Ascending aorta (tissue), 2 donors: ENCODE data around the gene SLTM. TPM values are rescaled to one million over a fixed set of nuclear protein-coding genes. Genes with fewer than 3 reads are reported as not detected.

Experiments
- DNase-seq, 2 donors: peaks; one replicate each; pipeline ENCODE4 v3.0.0-alpha.2; 2019; ENCODE audit warnings: low spot score in 2 of 2
- H3K27ac ChIP-seq, 2 donors: fragments of 200-600 bp; sonication (generic); one replicate each; pipeline ENCODE4 v1.5.1; 2016 to 2017; ENCODE audit warnings: mild to moderate bottlenecking in 1 of 2
- H3K27me3 ChIP-seq: fragments of 200-600 bp; sonication (generic); one replicate; pipeline ENCODE4 v1.5.1; 2017
- H3K36me3 ChIP-seq, 2 donors: fragments of 200-600 bp; sonication (generic); one replicate each; pipeline ENCODE4 v1.5.1; 2016
- H3K4me1 ChIP-seq, 2 donors: fragments of 200-600 bp; sonication (generic); one replicate each; pipeline ENCODE4 v1.5.1; 2016 to 2017; ENCODE audit warnings: mild to moderate bottlenecking in 1 of 2
- H3K4me3 ChIP-seq, 2 donors: fragments of 200-600 bp; sonication (generic); one replicate each; pipeline ENCODE4 v1.5.1; 2016 to 2017; ENCODE audit warnings: mild to moderate bottlenecking in 1 of 2
- H3K9me3 ChIP-seq, 2 donors: fragments of 200-600 bp; sonication (generic); one replicate each; pipeline ENCODE4 v1.5.1; 2016
- intact Hi-C: fragments of 100-400 bp; cut with DNase I; formaldehyde crosslinking; loops from one replicate; pipeline ENCODE4 v1.15.1; 2023
- total RNA-seq: library from RNA; depleted of rRNA; stranded (reverse); fragments of >200 nt; gene quantifications from one replicate; pipeline ENCODE4 v1.1.0, GENCODE V29; 2016
- TF ChIP-seq, protein P1 (sequence below), 3 experiments: fragments of 200-600 bp in 2 of 3; fragments of 450-650 bp in 1 of 3; sonication (generic) in 2 of 3; IDR thresholded peaks; one replicate each; pipeline ENCODE4 v1.5.1; 2016 to 2019; ENCODE audit warnings: antibody characterized with exemption in 3 of 3, mild to moderate bottlenecking in 1 of 3, moderate library complexity in 1 of 3

Gene SLTM
- total RNA-seq, 1 donor from 2014 or later: 109 TPM

- H3K4me1 ChIP-seq: no peaks in the 10 kb centered on the region
- H3K9me3 ChIP-seq: no peaks in the 10 kb centered on the region
- H3K27ac ChIP-seq: no peak overlapping the region
- intact Hi-C loops: no loop called here
- TF ChIP-seq, protein P1, sequence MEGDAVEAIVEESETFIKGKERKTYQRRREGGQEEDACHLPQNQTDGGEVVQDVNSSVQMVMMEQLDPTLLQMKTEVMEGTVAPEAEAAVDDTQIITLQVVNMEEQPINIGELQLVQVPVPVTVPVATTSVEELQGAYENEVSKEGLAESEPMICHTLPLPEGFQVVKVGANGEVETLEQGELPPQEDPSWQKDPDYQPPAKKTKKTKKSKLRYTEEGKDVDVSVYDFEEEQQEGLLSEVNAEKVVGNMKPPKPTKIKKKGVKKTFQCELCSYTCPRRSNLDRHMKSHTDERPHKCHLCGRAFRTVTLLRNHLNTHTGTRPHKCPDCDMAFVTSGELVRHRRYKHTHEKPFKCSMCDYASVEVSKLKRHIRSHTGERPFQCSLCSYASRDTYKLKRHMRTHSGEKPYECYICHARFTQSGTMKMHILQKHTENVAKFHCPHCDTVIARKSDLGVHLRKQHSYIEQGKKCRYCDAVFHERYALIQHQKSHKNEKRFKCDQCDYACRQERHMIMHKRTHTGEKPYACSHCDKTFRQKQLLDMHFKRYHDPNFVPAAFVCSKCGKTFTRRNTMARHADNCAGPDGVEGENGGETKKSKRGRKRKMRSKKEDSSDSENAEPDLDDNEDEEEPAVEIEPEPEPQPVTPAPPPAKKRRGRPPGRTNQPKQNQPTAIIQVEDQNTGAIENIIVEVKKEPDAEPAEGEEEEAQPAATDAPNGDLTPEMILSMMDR (IDR thresholded peaks at IDR 0.05): no peak
- no peak for DNase-seq
- H3K36me3 ChIP-seq: peaks cover 68 to 78% of the 10 kb centered on the region in 2 donors
- H3K4me3 ChIP-seq: no peak overlapping the region
- H3K27me3 ChIP-seq: no peaks in the 10 kb centered on the region
These were observed 53.2 kb downstream of the SLTM start for GRCh38 chr15:58880320-58880719.

GRCh38 chr15:58877999-58878825, 55.3 kb downstream of the SLTM start:
- DNase-seq: no peak
- TF ChIP-seq, protein P1 (IDR thresholded peaks at IDR 0.05): no peak
- Histone ChIP-seq H3K27ac (no peak overlapping the region), H3K4me1 (no peaks in the 10 kb centered on the region), H3K36me3 (peaks cover 47 to 58% of the 10 kb centered on the region in 2 donors), H3K4me3 (no peak overlapping the region), H3K27me3 (no peaks in the 10 kb centered on the region), H3K9me3 (no peaks in the 10 kb centered on the region)
- intact Hi-C loops: no loop called here

GRCh38 chr15:58876306-58877106, 57.0 kb downstream of the SLTM start:
- no peak overlapping the region for H3K27ac ChIP-seq
- TF ChIP-seq, protein P1 (IDR thresholded peaks at IDR 0.05): no peak
- no peak for DNase-seq
- peaks cover 35 to 42% of the 10 kb centered on the region in 2 donors for H3K36me3 ChIP-seq
- H3K4me1 ChIP-seq: no peaks in the 10 kb centered on the region
- intact Hi-C loops: no loop called here
- H3K4me3 ChIP-seq: no peak overlapping the region
- H3K27me3 ChIP-seq: no peaks in the 10 kb centered on the region
- no peaks in the 10 kb centered on the region for H3K9me3 ChIP-seq

GRCh38 chr15:58875343-58875742, 58.1 kb downstream of the SLTM start:
- Histone ChIP-seq H3K9me3 (no peaks in the 10 kb centered on the region), H3K4me3 (no peak overlapping the region), H3K27ac (no peak overlapping the region), H3K4me1 (no peaks in the 10 kb centered on the region), H3K27me3 (no peaks in the 10 kb centered on the region), H3K36me3 (peaks cover 23 to 30% of the 10 kb centered on the region in 2 donors)
- intact Hi-C loops: no loop called here
- TF ChIP-seq, protein P1 (IDR thresholded peaks at IDR 0.05): no peak
- DNase-seq: no peak

DNA sequence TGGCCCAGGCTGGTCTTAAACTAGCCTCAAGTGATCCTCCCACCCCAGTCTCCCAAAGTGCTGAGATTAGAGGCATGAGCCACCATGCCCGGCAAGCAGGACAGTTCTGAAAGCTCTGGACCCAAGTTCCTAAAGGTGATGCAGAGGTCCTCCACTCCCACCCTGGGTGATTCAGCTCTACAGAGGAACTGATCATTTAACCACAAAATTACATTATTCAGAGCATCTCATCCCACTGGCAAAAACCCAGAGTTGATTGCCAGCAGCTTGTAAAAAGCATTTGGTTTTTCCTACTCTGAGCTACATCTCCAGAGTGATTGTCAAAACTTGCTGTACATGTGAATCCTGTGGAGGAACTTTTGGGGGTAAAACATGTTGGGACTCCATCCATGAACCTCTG, 60.2 kb downstream of the SLTM start:
- Histone ChIP-seq H3K36me3 (peaks cover 4 to 10% of the 10 kb centered on the region in 2 donors), H3K27ac (no peak overlapping the region), H3K4me3 (no peak overlapping the region), H3K4me1 (no peaks in the 10 kb centered on the region), H3K27me3 (no peaks in the 10 kb centered on the region), H3K9me3 (no peaks in the 10 kb centered on the region)
- no peak for DNase-seq
- TF ChIP-seq, protein P1 (IDR thresholded peaks at IDR 0.05): no peak
- intact Hi-C loops: no loop called here
